GM19372 (cell line): ENCODE measurements around the gene SP140.

ENCODE experiments used
- ATAC-seq: cut with Tn5 transposase; IDR thresholded peaks from one replicate; pipeline ENCODE4 v1.9.1; 2021; ENCODE audit warnings: mild to moderate bottlenecking, low read depth, moderate library complexity; ENCODE audit not compliant: unreplicated experiment

SP140 gene

GRCh38 chr2:230225486-230225885 is at the start of gene SP140:
Gene SP140 (plus strand): TSS chr2:230225736. CDS start chr2:230225845, 109 bp downstream.
- ATAC-seq = peak; percentile 70

GRCh38 chr2:230176996-230177395 is 48.5 kb upstream of the SP140 start:
- no peak for ATAC-seq

GRCh38 chr2:230178546-230179485 is 46.7 kb upstream of the SP140 start:
- no peak for ATAC-seq

- no peak for ATAC-seq
These were observed 45.6 kb upstream of the SP140 start for GRCh38 chr2:230179907-230180306.

- ATAC-seq = no peak
These were observed 44.3 kb upstream of the SP140 start for GRCh38 chr2:230181195-230181594.

- no peak for ATAC-seq
These were observed 40.6 kb upstream of the SP140 start for GRCh38 chr2:230184727-230185578.

- peak; percentile 38 for ATAC-seq
These were observed 23.0 kb upstream of the SP140 start for GRCh38 chr2:230202430-230203109.

GRCh38 chr2:230203110-230203676 is 22.3 kb upstream of the SP140 start:
- ATAC-seq = peak; percentile 66

GRCh38 chr2:230205034-230205433 is 20.5 kb upstream of the SP140 start:
- peak; percentile 38 for ATAC-seq

- ATAC-seq = no peak
These were observed 19.8 kb upstream of the SP140 start for GRCh38 chr2:230205721-230206120.

- no peak for ATAC-seq
These were observed 17.0 kb upstream of the SP140 start for GRCh38 chr2:230208576-230208975.

GRCh38 chr2:230209422-230210051 is 16.0 kb upstream of the SP140 start:
- no peak for ATAC-seq

- ATAC-seq = no peak
These were observed 9.0 kb upstream of the SP140 start for GRCh38 chr2:230216489-230216888.

- ATAC-seq = no peak
These were observed 8.1 kb upstream of the SP140 start for GRCh38 chr2:230217424-230217823.

- no peak for ATAC-seq
These were observed 7.1 kb upstream of the SP140 start for GRCh38 chr2:230218421-230218820.

- ATAC-seq = peak; percentile 84
These were observed 5.9 kb upstream of the SP140 start, which contains the start of gene SP110 for GRCh38 chr2:230219419-230220331. Gene SP110 (minus strand): TSS chr2:230219984. CDS start chr2:230216927, 3,057 bp downstream.

GRCh38 chr2:230220347-230220969 is 5.1 kb upstream of the SP140 start:
- no peak for ATAC-seq

GRCh38 chr2:230221493-230221892 is 4.0 kb upstream of the SP140 start:
- ATAC-seq = no peak
